Measurements from ENCODE around the gene CRYBG2.

Gene CRYBG2

GRCh38 chr1:26278724-26279455 is 75.0 kb downstream of the CRYBG2 start:
- DNase-seq (ENCODE audit: low read depth), result peak; percentile 84
- TF ChIP-seq CTCF (IDR thresholded peaks at IDR 0.05; ENCODE audit: low read depth, low read length) (no peak), MYC (IDR thresholded peaks at IDR 0.05; ENCODE audit: low read depth, low read length) (peak; percentile 10; the same call in 1 of the 2 replicates), POLR2A (IDR thresholded peaks at IDR 0.05; ENCODE audit: extremely low read depth, insufficient read length) (no peak), MAX (IDR thresholded peaks at IDR 0.05; ENCODE audit: low read depth, low read length) (peak; percentile 40; the same call in 1 of the 2 replicates)
- H3K4me3 ChIP-seq (ENCODE audit: low read depth, low read length), result peak overlapping the region; percentile 57

GRCh38 chr1:26278303-26278702 is 75.6 kb downstream of the CRYBG2 start:
- TF ChIP-seq CTCF (IDR thresholded peaks at IDR 0.05; ENCODE audit: low read depth, low read length) (no peak), MAX (IDR thresholded peaks at IDR 0.05; ENCODE audit: low read depth, low read length) (no peak), MYC (IDR thresholded peaks at IDR 0.05; ENCODE audit: low read depth, low read length) (no peak), POLR2A (IDR thresholded peaks at IDR 0.05; ENCODE audit: extremely low read depth, insufficient read length) (no peak)
- no peak for DNase-seq (ENCODE audit: low read depth)
- no peak overlapping the region for H3K4me3 ChIP-seq (ENCODE audit: low read depth, low read length)

- H3K4me3 ChIP-seq (ENCODE audit: low read depth, low read length), result no peak overlapping the region
- no peak for DNase-seq (ENCODE audit: low read depth)
- no peak for TF ChIP-seq MAX (IDR thresholded peaks at IDR 0.05; ENCODE audit: low read depth, low read length)
- TF ChIP-seq CTCF (IDR thresholded peaks at IDR 0.05; ENCODE audit: low read depth, low read length), result no peak
- no peak for TF ChIP-seq MYC (IDR thresholded peaks at IDR 0.05; ENCODE audit: low read depth, low read length)
- TF ChIP-seq POLR2A (IDR thresholded peaks at IDR 0.05; ENCODE audit: extremely low read depth, insufficient read length), result no peak
Measured at GRCh38 chr1:26277719-26278118, 76.2 kb downstream of the CRYBG2 start.

- TF ChIP-seq CTCF (IDR thresholded peaks at IDR 0.05; ENCODE audit: low read depth, low read length), result no peak
- TF ChIP-seq POLR2A (IDR thresholded peaks at IDR 0.05; ENCODE audit: extremely low read depth, insufficient read length), result no peak
- no peak for TF ChIP-seq MYC (IDR thresholded peaks at IDR 0.05; ENCODE audit: low read depth, low read length)
- TF ChIP-seq MAX (IDR thresholded peaks at IDR 0.05; ENCODE audit: low read depth, low read length), result no peak
- no peak for DNase-seq (ENCODE audit: low read depth)
- H3K4me3 ChIP-seq (ENCODE audit: low read depth, low read length), result no peak overlapping the region
Measured at GRCh38 chr1:26277261-26277661, 76.7 kb downstream of the CRYBG2 start.

- no peak overlapping the region for H3K4me3 ChIP-seq (ENCODE audit: low read depth, low read length)
- no peak for DNase-seq (ENCODE audit: low read depth)
Measured at GRCh38 chr1:26276432-26276838, 77.5 kb downstream of the CRYBG2 start.

More at GRCh38 chr1:26276432-26276838, 77.5 kb downstream of the CRYBG2 start:
- TF ChIP-seq MAX (IDR thresholded peaks at IDR 0.05; ENCODE audit: low read depth, low read length) (peak; percentile 54; the same call in 1 of the 2 replicates), CTCF (IDR thresholded peaks at IDR 0.05; ENCODE audit: low read depth, low read length) (no peak), MYC (IDR thresholded peaks at IDR 0.05; ENCODE audit: low read depth, low read length) (0 out of 2 replicates have a peak, but pooled peaks have one; percentile 47), POLR2A (IDR thresholded peaks at IDR 0.05; ENCODE audit: extremely low read depth, insufficient read length) (no peak)
